Activated naive CD4-positive, alpha-beta T cell treated with anti-CD3 and anti-CD28 coated beads, Interleukin-2, amount 10 ng/mL, durations not matched to agents 7 days and 5 days (primary cell): Measurements from ENCODE around the gene RAC3.

Source experiments
- CTCF ChIA-PET: fragments of 350-600 bp; sonication (Branson Sonifier 250); formaldehyde crosslinking; loops from one replicate; lab custom pipeline; 2021; ENCODE audit warnings: antibody characterized with exemption; lab: Charles Lee
- DNase-seq: peaks from one replicate; pipeline ENCODE4 v3.0.0-alpha.2; 2020
- H3K27ac Mint-ChIP-seq: one replicate; pipeline ENCODE4 v1.8.0; 2021; ENCODE audit warnings: mild to moderate bottlenecking, moderate library complexity, mixed read lengths
- H3K27me3 Mint-ChIP-seq: one replicate; pipeline ENCODE4 v1.8.0; 2021; ENCODE audit warnings: mild to moderate bottlenecking, mixed read lengths
- H3K36me3 Mint-ChIP-seq: one replicate; pipeline ENCODE4 v1.8.0; 2021; ENCODE audit warnings: mixed read lengths
- H3K4me1 Mint-ChIP-seq: one replicate; pipeline ENCODE4 v1.8.0; 2021; ENCODE audit warnings: mixed read lengths
- H3K4me3 Mint-ChIP-seq: one replicate; pipeline ENCODE4 v1.8.0; 2021; ENCODE audit warnings: mild to moderate bottlenecking, moderate library complexity, mixed read lengths
- H3K9me3 Mint-ChIP-seq: one replicate; pipeline ENCODE4 v1.8.0; 2021; ENCODE audit warnings: mixed read lengths

Gene RAC3

GRCh38 chr17:82076785-82077591 is 45.5 kb downstream of the RAC3 start:
- H3K4me1 Mint-ChIP-seq: no peaks in the 10 kb centered on the region
- H3K27ac Mint-ChIP-seq: no peak overlapping the region
- H3K9me3 Mint-ChIP-seq: no peaks in the 10 kb centered on the region
- CTCF ChIA-PET: no interaction called here
- no peak for DNase-seq
- peaks cover 14% of the 10 kb centered on the region for H3K36me3 Mint-ChIP-seq
- H3K4me3 Mint-ChIP-seq: no peak overlapping the region
- H3K27me3 Mint-ChIP-seq: peaks cover 16% of the 10 kb centered on the region

DNA sequence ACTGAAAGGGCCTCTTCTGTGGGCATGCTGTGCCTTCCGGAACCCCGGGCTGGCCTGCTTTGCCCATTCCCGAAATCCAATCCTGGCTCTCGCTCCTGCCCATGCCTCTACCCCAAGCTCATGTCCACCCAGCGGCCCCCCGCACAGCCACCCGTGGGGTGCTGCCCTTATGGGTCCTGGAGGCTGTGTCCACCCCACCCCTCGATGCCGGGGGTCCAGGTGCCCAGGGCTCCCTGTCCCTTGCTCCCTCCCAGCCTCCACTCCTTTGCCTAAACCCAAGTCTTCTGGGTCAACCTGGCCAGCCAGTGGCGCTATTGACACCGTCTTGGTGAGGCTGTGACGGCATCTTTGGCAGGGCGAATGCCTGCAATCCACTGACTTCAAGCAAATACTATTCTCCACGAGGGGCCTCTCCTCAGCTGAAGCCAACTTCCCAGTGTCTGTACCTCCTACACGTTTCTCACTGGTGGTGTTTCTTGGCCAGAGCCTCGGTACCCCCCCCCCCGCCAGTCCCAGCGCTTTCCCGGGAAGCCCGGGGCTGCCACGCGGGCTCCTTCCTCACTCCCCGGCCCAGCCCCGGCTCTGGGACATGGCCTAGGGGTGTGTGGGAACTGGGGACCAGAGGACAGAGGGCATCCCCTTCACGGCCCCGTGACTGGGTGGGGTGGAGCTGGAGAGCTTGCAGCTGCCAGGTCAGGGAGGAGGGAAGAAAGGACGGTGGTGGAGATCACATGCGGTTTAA is 46.3 kb downstream of the RAC3 start:
- no peaks in the 10 kb centered on the region for H3K9me3 Mint-ChIP-seq
- H3K4me1 Mint-ChIP-seq: no peaks in the 10 kb centered on the region
- CTCF ChIA-PET: no interaction called here
- no peak overlapping the region for H3K27ac Mint-ChIP-seq
- H3K4me3 Mint-ChIP-seq: no peak overlapping the region
- peaks cover 14% of the 10 kb centered on the region for H3K36me3 Mint-ChIP-seq
- DNase-seq: no peak
- peaks cover 10% of the 10 kb centered on the region for H3K27me3 Mint-ChIP-seq

- Mint-ChIP-seq H3K9me3 (no peaks in the 10 kb centered on the region), H3K27me3 (peaks cover 4% of the 10 kb centered on the region), H3K27ac (no peak overlapping the region), H3K4me1 (no peaks in the 10 kb centered on the region), H3K36me3 (peaks cover 19% of the 10 kb centered on the region), H3K4me3 (no peak overlapping the region)
- CTCF ChIA-PET: no interaction called here
- DNase-seq: no peak
Measured at GRCh38 chr17:82078433-82078832, 47.0 kb downstream of the RAC3 start.

DNA sequence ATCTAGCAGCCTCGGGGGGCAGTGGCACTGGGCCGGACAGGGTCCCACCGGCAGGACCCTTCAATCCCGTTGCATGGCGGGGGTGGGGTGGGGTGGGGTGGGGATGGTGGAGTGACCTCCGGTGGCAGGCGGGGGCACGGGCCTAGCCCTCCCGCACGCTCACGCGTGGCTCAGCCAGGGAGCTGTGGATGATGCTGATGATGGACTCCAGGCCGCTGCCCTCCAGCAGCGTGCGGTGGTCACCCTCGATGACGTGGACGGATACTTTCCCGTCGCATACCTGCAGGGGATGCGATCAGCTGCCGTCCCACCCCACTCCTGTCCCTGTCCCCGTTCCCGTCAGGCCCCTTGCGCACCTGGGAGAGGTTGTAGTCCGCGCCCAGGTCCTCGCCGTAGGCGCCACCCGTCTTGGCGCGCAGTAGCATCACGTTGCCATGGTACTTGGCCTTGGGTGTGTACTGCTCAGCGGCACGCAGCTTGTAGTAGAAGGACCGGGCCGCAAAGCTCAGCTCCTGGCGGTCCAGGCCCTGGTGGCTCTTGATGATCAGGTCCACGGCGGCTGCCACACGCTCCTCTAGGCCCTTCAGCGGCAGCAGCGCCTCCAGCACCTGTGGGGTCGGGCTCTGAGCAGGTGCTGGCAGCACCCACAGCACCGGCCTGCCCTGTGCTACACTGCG is 47.7 kb downstream of the RAC3 start:
- H3K4me1 Mint-ChIP-seq: no peaks in the 10 kb centered on the region
- no peak for DNase-seq
- no peaks in the 10 kb centered on the region for H3K9me3 Mint-ChIP-seq
- no peak overlapping the region for H3K4me3 Mint-ChIP-seq
- peaks cover 4% of the 10 kb centered on the region for H3K27me3 Mint-ChIP-seq
- CTCF ChIA-PET: no interaction called here
- H3K36me3 Mint-ChIP-seq: peaks cover 20% of the 10 kb centered on the region
- no peak overlapping the region for H3K27ac Mint-ChIP-seq

DNA sequence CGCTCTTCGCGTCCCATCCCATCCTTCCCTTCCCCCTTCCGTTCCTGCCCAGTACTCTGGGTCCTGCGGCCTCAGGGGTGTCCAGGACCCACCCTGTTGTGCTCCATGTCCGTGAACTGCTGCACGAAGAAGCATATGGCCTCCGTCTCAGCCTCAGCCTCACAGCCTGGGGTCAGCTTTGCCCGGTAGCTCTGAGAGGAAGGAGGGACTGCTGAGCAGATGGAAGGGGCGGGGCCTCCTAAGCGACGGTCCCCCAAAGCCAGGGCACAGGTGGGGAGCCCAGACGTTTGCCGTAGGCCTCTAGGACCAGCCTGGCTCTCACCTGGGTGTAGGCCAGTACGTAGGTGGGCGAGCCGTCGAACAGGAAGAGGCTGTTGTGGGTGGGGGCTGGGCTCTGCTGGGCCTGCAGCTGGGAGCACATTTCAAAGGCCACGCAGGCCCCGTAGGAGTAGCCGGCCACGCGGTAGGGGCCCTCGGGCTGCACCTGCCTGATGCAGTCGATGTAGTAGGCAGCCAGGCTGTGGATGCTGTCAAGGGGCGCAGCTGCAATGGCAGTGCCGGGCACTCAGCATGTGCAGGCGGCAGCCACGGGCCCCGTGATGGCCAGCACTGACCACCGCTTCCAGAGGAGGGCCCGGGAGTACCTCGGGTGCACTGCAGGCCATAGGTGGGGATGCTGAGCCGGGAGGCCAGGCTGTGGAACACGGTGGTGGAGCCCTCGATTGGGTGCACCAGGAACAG is 48.7 kb downstream of the RAC3 start:
- CTCF ChIA-PET: no interaction called here

GRCh38 chr17:82080789-82081464 is 49.4 kb downstream of the RAC3 start:
- peaks cover 24% of the 10 kb centered on the region for H3K36me3 Mint-ChIP-seq
- no peak overlapping the region for H3K27ac Mint-ChIP-seq
- CTCF ChIA-PET: interaction anchor here (0.5 kb wide), 1 partner anchor 14 kb away, joined by 4 read pairs; no protein-coding TSS in a partner anchor
- H3K4me3 Mint-ChIP-seq: no peak overlapping the region
- no peaks in the 10 kb centered on the region for H3K9me3 Mint-ChIP-seq
- no peaks in the 10 kb centered on the region for H3K4me1 Mint-ChIP-seq
- DNase-seq: no peak
- H3K27me3 Mint-ChIP-seq: no peaks in the 10 kb centered on the region

More for the DNA sequence above, 48.7 kb downstream of the RAC3 start:
- H3K27me3 Mint-ChIP-seq: no peaks in the 10 kb centered on the region
- peaks cover 24% of the 10 kb centered on the region for H3K36me3 Mint-ChIP-seq
- no peak overlapping the region for H3K4me3 Mint-ChIP-seq
- H3K9me3 Mint-ChIP-seq: no peaks in the 10 kb centered on the region
- H3K4me1 Mint-ChIP-seq: no peaks in the 10 kb centered on the region
- DNase-seq: no peak
- H3K27ac Mint-ChIP-seq: no peak overlapping the region

- CTCF ChIA-PET: interaction anchor here (0.5 kb wide), 1 partner anchor 15 kb away, joined by 4 read pairs; no protein-coding TSS in a partner anchor
- Mint-ChIP-seq H3K4me1 (no peaks in the 10 kb centered on the region), H3K27ac (no peak overlapping the region), H3K9me3 (no peaks in the 10 kb centered on the region), H3K36me3 (peaks cover 24% of the 10 kb centered on the region), H3K4me3 (no peak overlapping the region), H3K27me3 (no peaks in the 10 kb centered on the region)
- no peak for DNase-seq
Measured at GRCh38 chr17:82081546-82081945, 50.1 kb downstream of the RAC3 start.

GRCh38 chr17:82081966-82082365 is 50.5 kb downstream of the RAC3 start:
- CTCF ChIA-PET: no interaction called here
- Mint-ChIP-seq H3K36me3 (peaks cover 25% of the 10 kb centered on the region), H3K4me3 (no peak overlapping the region), H3K9me3 (no peaks in the 10 kb centered on the region), H3K27me3 (no peaks in the 10 kb centered on the region), H3K27ac (no peak overlapping the region), H3K4me1 (no peaks in the 10 kb centered on the region)
- no peak for DNase-seq

GRCh38 chr17:82082456-82082855 is 51.0 kb downstream of the RAC3 start:
- Mint-ChIP-seq H3K4me1 (no peaks in the 10 kb centered on the region), H3K27me3 (no peaks in the 10 kb centered on the region), H3K4me3 (no peak overlapping the region), H3K27ac (no peak overlapping the region), H3K9me3 (no peaks in the 10 kb centered on the region), H3K36me3 (peaks cover 25% of the 10 kb centered on the region)
- no peak for DNase-seq
- CTCF ChIA-PET: no interaction called here

DNA sequence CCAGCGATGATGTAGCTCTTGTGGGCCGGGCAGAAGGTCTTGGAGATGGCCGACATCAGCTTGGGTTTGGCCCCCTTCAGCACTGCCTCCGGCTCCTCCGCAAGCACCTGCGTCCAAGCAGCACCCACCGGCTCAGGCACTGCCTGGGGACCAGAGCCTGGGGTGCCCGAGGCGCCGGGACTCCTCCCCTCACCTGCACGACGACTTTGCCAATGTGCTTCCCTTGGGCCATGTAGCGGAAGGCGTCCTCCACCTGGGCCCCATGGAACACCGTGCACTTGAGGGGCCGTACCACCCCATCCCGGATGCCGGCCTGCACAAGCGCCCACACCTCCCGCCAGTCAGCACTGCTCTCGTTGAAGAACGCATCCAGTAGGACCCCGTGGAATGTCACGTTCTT is 51.5 kb downstream of the RAC3 start:
- no peak overlapping the region for H3K27ac Mint-ChIP-seq
- no peak for DNase-seq
- H3K4me1 Mint-ChIP-seq: no peaks in the 10 kb centered on the region
- CTCF ChIA-PET: no interaction called here
- H3K9me3 Mint-ChIP-seq: no peaks in the 10 kb centered on the region
- H3K36me3 Mint-ChIP-seq: peaks cover 26% of the 10 kb centered on the region
- no peak overlapping the region for H3K4me3 Mint-ChIP-seq
- H3K27me3 Mint-ChIP-seq: no peaks in the 10 kb centered on the region
